Karpas-422 (cell line): ENCODE results near the gene MON1B. TPM values are rescaled to one million over a fixed set of nuclear protein-coding genes. Genes with fewer than 3 reads are reported as not detected.

ENCODE experiments used
- DNase-seq: peaks from one replicate; pipeline ENCODE4 v3.0.0-alpha.2; 2015
- H2AFZ ChIP-seq: fragments of 200-600 bp; sonication (generic); 2 replicates; pipeline ENCODE4 v1.6.1; 2014; ENCODE audit warnings: antibody characterized with exemption, low read length, mixed read lengths
- H3K27ac ChIP-seq: fragments of 200-600 bp; sonication (generic); 2 replicates; pipeline ENCODE4 v1.5.1; 2014; ENCODE audit warnings: mild to moderate bottlenecking, low read length, moderate library complexity
- H3K27me3 ChIP-seq: fragments of 200-600 bp; sonication (generic); 2 replicates; pipeline ENCODE4 v1.6.1; 2014; ENCODE audit warnings: low read length, mixed read lengths
- H3K36me3 ChIP-seq: fragments of 200-600 bp; sonication (generic); 2 replicates; pipeline ENCODE4 v1.6.1; 2014; ENCODE audit warnings: low read length, mixed read lengths; ENCODE audit not compliant: insufficient read depth
- H3K4me1 ChIP-seq: fragments of 200-600 bp; sonication (generic); 2 replicates; pipeline ENCODE4 v1.6.1; 2014; ENCODE audit warnings: mild to moderate bottlenecking, low read length, mixed read lengths
- H3K4me2 ChIP-seq: fragments of 200-600 bp; sonication (generic); 2 replicates; pipeline ENCODE4 v1.6.1; 2014; ENCODE audit warnings: low read length, low read depth, mild to moderate bottlenecking; ENCODE audit not compliant: poor library complexity, severe bottlenecking
- H3K4me3 ChIP-seq: fragments of 200-600 bp; sonication (generic); 2 replicates; pipeline ENCODE4 v1.5.1; 2014; ENCODE audit warnings: mild to moderate bottlenecking, antibody characterized with exemption, low read length, mixed read lengths
- H3K79me2 ChIP-seq: fragments of 200-600 bp; sonication (generic); 2 replicates; pipeline ENCODE4 v1.6.1; 2014; ENCODE audit warnings: mild to moderate bottlenecking, low read length, mixed read lengths
- H3K9ac ChIP-seq: fragments of 200-600 bp; sonication (generic); 2 replicates; pipeline ENCODE4 v1.6.0; 2014; ENCODE audit warnings: low read length
- H3K9me2 ChIP-seq: fragments of 200-600 bp; sonication (generic), shearing (Covaris generic); replicated peaks from 2 replicates; pipeline ENCODE4 v1.6.0; 2014; ENCODE audit warnings: mild to moderate bottlenecking, low read length, moderate library complexity; ENCODE audit not compliant: insufficient read depth
- H3K9me3 ChIP-seq: fragments of 300-700, 200-600 bp; sonication (generic); 2 replicates; pipeline ENCODE4 v1.6.1; 2014; ENCODE audit warnings: low read length, mixed read lengths
- H4K20me1 ChIP-seq: fragments of 200-600 bp; sonication (generic); 2 replicates; pipeline ENCODE4 v1.6.1; 2014; ENCODE audit warnings: mild to moderate bottlenecking, antibody characterized with exemption, low read length, low read depth; ENCODE audit not compliant: insufficient read depth
- total RNA-seq: library from RNA; depleted of rRNA; stranded (reverse); fragments of >200 nt; shearing (Covaris generic); gene quantifications from 2 replicates; pipeline ENCODE4 v1.2.3, GENCODE V29; 2014; ENCODE audit warnings: low replicate concordance

The MON1B gene
- total RNA-seq, 1 experiment from 2014 or later: 10.1 TPM

DNA sequence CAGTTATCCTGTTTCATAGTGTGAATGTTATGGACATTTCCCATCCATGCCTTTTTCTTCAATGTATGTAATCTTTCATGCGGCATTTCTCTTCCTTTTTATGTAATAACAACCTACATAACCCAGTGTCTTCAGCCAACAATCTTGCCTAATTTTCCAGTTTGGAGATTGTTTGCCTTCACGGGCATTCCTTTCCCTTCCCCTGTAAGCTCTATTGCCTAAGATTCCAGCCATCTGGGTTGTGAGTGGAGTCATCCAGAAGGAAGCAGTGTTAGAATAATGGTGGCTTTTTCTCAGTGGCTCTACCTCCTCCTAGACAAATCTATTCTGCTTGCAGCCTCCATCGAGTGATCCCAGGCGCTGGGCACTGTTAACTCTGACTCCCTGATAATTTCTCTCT lies 30.5 kb downstream of the MON1B start:
- H3K27me3 ChIP-seq: no peaks in the 10 kb centered on the region
- no peak overlapping the region for H3K4me2 ChIP-seq
- no peaks in the 10 kb centered on the region for H3K36me3 ChIP-seq
- no peak overlapping the region for H3K4me3 ChIP-seq
- H3K79me2 ChIP-seq: no peaks in the 10 kb centered on the region
- no peaks in the 10 kb centered on the region for H3K9me3 ChIP-seq
- no peak for DNase-seq
- H3K9me2 ChIP-seq: no peaks in the 10 kb centered on the region
- H3K9ac ChIP-seq: no peak overlapping the region
- H4K20me1 ChIP-seq: no peaks in the 10 kb centered on the region
- no peak overlapping the region for H2AFZ ChIP-seq
- H3K4me1 ChIP-seq: no peaks in the 10 kb centered on the region
- no peak overlapping the region for H3K27ac ChIP-seq

DNA sequence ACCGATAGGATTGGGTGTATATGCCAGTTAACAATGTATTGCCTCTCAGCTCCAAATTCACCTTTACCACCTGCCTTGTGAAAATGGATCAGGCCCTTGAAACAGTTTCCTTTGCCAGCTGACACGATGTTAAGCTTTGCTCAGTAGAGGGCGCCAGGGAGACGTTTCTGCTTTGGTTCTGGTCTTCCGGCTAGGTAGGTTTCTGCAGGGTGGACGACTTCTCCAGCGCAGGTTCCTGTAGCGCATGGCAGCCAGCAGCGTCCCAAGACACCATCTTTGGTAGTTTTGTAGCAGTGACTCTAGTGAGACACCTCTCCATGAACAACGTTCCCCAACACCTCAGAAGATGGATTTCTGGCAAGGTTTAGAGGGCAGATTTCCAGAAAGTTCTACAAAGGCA lies 32.2 kb downstream of the MON1B start:
- H4K20me1 ChIP-seq: no peaks in the 10 kb centered on the region
- no peaks in the 10 kb centered on the region for H3K4me1 ChIP-seq
- DNase-seq: peak; percentile 74
- no peak overlapping the region for H2AFZ ChIP-seq
- no peaks in the 10 kb centered on the region for H3K9me2 ChIP-seq
- no peaks in the 10 kb centered on the region for H3K79me2 ChIP-seq
- no peaks in the 10 kb centered on the region for H3K27me3 ChIP-seq
- no peak overlapping the region for H3K4me3 ChIP-seq
- H3K27ac ChIP-seq: no peak overlapping the region
- no peaks in the 10 kb centered on the region for H3K9me3 ChIP-seq
- H3K9ac ChIP-seq: no peak overlapping the region
- no peak overlapping the region for H3K4me2 ChIP-seq
- no peaks in the 10 kb centered on the region for H3K36me3 ChIP-seq

DNA sequence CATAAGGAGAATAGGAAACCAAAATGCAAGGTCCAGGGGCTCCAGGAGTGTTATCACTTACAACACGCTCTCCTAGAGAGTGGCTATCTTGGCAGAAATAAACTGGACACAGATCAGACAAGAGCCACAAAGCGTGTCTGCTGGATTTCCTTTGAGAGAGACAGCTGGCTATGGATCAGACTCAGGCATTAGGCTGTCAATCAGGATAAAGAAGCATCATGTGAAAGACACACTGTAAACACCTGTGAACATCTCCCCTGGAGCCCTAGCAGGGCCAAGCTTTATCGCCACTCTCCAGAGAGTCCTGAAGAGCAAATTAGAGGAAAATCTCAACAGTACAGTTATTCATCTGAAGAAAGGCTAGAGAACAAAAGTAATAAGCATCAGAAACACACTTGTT lies 34.2 kb downstream of the MON1B start:
- Histone ChIP-seq H3K4me2 (no peak overlapping the region), H3K4me3 (no peak overlapping the region), H3K36me3 (no peaks in the 10 kb centered on the region), H3K9me2 (no peaks in the 10 kb centered on the region), H2AFZ (no peak overlapping the region), H3K9ac (no peak overlapping the region), H3K79me2 (no peaks in the 10 kb centered on the region), H3K27ac (no peak overlapping the region), H3K27me3 (no peaks in the 10 kb centered on the region), H3K4me1 (no peaks in the 10 kb centered on the region), H3K9me3 (no peaks in the 10 kb centered on the region), H4K20me1 (no peaks in the 10 kb centered on the region)
- DNase-seq: no peak

DNA sequence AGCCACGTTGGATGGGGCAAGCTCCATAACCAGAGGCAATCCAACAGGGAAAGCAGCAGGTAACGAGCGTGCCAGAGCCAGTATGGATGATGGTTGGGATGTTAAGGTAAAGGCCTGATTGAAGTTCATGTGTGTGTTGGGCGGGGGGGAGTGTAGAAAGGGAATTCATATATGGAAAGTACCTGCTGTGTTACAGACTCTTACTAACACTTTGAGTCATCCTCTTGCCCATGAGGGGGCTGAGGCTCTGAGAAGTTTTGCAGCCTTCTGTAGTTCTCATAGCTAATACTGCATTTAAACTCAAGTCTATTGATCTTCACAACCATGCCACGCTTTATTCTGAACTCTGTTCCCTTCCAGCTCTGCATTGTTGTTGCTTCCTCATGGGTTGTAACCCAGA lies 36.8 kb downstream of the MON1B start:
- H3K79me2 ChIP-seq: no peaks in the 10 kb centered on the region
- H3K4me3 ChIP-seq: no peak overlapping the region
- no peak for DNase-seq
- no peak overlapping the region for H2AFZ ChIP-seq
- H3K9ac ChIP-seq: no peak overlapping the region
- no peaks in the 10 kb centered on the region for H3K9me2 ChIP-seq
- no peaks in the 10 kb centered on the region for H4K20me1 ChIP-seq
- no peak overlapping the region for H3K4me2 ChIP-seq
- H3K4me1 ChIP-seq: no peaks in the 10 kb centered on the region
- no peak overlapping the region for H3K27ac ChIP-seq
- H3K27me3 ChIP-seq: no peaks in the 10 kb centered on the region
- H3K9me3 ChIP-seq: no peaks in the 10 kb centered on the region
- H3K36me3 ChIP-seq: no peaks in the 10 kb centered on the region

DNA sequence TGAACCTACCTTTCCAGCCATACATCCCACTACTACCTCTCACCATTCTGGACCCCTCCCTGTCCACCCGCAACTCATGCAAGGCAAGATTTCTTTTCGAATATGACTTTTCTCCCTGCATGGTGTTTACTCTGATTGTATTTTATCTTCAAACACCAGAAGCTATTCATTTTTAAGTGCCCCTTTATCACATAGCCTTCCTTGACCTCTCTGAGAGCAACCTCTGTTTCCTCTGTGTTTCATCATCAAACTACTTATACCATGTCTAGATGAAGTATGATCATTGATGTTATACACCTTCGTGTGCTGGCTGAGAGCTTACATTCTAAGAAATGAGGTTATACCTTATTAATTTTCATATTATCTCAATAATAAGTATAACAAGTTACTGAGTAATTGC lies 40.1 kb downstream of the MON1B start:
- H3K9ac ChIP-seq: no peak overlapping the region
- no peak overlapping the region for H3K4me3 ChIP-seq
- no peak for DNase-seq
- no peaks in the 10 kb centered on the region for H3K79me2 ChIP-seq
- H3K36me3 ChIP-seq: no peaks in the 10 kb centered on the region
- no peak overlapping the region for H3K27ac ChIP-seq
- H3K4me2 ChIP-seq: no peak overlapping the region
- H3K27me3 ChIP-seq: no peaks in the 10 kb centered on the region
- H4K20me1 ChIP-seq: no peaks in the 10 kb centered on the region
- no peaks in the 10 kb centered on the region for H3K4me1 ChIP-seq
- H3K9me2 ChIP-seq: no peaks in the 10 kb centered on the region
- H2AFZ ChIP-seq: no peak overlapping the region
- no peaks in the 10 kb centered on the region for H3K9me3 ChIP-seq

DNA sequence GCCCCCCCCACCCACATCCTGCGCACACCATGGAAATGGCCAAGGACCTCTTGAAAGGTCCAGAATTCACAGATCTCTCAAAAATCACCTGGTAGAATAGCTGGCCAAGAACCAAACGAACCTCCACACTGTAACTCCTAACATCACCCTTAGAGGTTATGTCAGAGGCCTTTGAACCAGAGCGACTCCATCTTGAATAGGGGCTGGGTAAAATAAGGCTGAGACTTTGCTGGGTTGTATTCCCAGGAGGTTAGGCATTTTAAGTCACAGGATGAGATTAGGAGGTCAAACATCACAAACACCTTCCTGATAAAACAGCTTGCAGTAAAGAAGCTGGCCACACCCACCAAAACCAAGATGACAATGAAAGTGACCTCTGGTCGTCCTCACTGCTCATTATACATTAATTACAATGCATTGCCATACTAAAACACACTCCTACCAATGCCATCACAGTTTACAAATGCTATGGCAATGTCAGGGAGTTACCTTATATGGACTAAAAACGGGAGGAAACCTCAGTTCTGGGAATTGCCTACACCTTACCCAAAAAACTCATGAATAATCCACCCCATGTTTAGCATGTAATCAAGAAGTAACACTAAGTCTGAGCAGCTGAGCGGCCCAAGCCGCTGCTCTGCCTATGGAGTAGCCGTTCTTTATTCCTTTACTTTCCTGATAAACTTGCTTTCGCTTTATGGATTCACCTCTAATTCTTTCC lies 43.0 kb downstream of the MON1B start:
- Histone ChIP-seq H3K9me3 (no peaks in the 10 kb centered on the region), H3K9me2 (no peaks in the 10 kb centered on the region), H3K36me3 (no peaks in the 10 kb centered on the region), H3K27me3 (no peaks in the 10 kb centered on the region), H3K9ac (no peak overlapping the region), H3K4me3 (no peak overlapping the region), H2AFZ (no peak overlapping the region), H3K79me2 (no peaks in the 10 kb centered on the region), H3K27ac (no peak overlapping the region), H3K4me2 (no peak overlapping the region), H3K4me1 (peaks cover 14% of the 10 kb centered on the region), H4K20me1 (no peaks in the 10 kb centered on the region)
- DNase-seq: no peak

DNA sequence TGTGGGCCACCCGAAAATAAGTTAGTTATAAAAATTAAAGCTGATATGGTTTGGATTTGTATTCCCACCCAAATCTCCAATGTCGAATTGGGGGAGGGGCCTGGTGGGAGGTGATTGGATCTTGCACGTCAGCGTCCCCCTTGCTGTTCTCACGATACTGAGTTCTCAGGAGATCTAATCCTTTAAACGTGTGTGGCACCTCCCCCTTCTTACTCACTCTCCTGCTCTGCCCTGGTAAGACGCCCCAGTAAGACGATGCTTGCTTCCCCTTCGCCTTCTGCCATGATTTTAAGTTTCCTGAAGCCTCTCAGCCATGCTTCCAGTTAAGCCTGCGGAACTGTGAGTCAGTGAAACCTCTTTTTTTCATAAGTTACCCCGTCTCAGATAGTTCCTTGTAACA lies 43.6 kb downstream of the MON1B start:
- Histone ChIP-seq H3K9me2 (no peaks in the 10 kb centered on the region), H3K9me3 (no peaks in the 10 kb centered on the region), H3K9ac (no peak overlapping the region), H3K27ac (no peak overlapping the region), H3K79me2 (no peaks in the 10 kb centered on the region), H3K27me3 (no peaks in the 10 kb centered on the region), H3K36me3 (no peaks in the 10 kb centered on the region), H4K20me1 (no peaks in the 10 kb centered on the region), H3K4me1 (peaks cover 18% of the 10 kb centered on the region), H3K4me3 (no peak overlapping the region), H3K4me2 (no peak overlapping the region), H2AFZ (no peak overlapping the region)
- no peak for DNase-seq

DNA sequence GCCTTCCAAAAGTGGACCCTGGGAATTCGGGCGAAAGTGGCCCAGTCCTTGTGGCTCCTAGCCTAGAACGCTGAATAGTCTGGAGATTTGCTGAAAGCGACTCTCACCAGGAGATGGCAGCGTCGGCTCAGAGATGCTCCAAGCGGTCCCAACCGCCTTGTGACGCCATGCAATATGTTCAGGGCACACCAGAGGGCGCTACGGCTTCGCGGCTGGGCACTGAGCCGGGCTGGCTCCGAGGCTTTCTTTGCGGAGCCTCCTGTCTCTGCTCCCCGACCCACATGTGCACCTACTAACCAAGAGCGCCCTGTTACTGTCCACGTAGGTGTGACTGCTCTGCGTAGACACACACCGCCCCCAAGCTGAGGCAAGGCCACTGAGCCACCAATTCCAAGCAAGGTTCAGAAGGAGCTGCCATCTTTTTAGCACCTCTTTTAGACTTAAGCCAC lies 45.1 kb downstream of the MON1B start:
- Histone ChIP-seq H3K36me3 (no peaks in the 10 kb centered on the region), H3K9me2 (no peaks in the 10 kb centered on the region), H3K9ac (no peak overlapping the region), H3K4me3 (no peak overlapping the region), H3K27me3 (no peaks in the 10 kb centered on the region), H3K9me3 (no peaks in the 10 kb centered on the region), H3K4me1 (peaks cover 18% of the 10 kb centered on the region), H3K4me2 (no peak overlapping the region), H4K20me1 (no peaks in the 10 kb centered on the region), H2AFZ (no peak overlapping the region), H3K79me2 (no peaks in the 10 kb centered on the region), H3K27ac (no peak overlapping the region)
- DNase-seq: peak; percentile 95
